HUES6 (cell line): ENCODE measurements around the gene BRAP.
"Not testable (repeated sequence)": the region's sequence is repeated elsewhere in the genome, so short reads cannot be mapped to it uniquely, and the experiment has no call there.

Experiments used
- H3K27ac ChIP-seq: 2 replicates; pipeline ENCODE4 v1.7.0; 2013; ENCODE audit warnings: low read depth, mild to moderate bottlenecking, low read length, inconsistent platforms
- H3K27me3 ChIP-seq: 2 replicates; pipeline ENCODE4 v1.6.1; 2013; ENCODE audit warnings: low read length; ENCODE audit not compliant: control insufficient read depth, insufficient read depth
- H3K36me3 ChIP-seq: 2 replicates; pipeline ENCODE4 v1.6.1; 2013; ENCODE audit warnings: low read length; ENCODE audit not compliant: control insufficient read depth, insufficient read depth
- H3K4me1 ChIP-seq: 2 replicates; pipeline ENCODE4 v1.6.1; 2013; ENCODE audit warnings: low read length; ENCODE audit not compliant: control insufficient read depth, insufficient read depth
- H3K4me3 ChIP-seq: 2 replicates; pipeline ENCODE4 v1.5.1; 2013; ENCODE audit warnings: low read depth, low read length
- H3K9ac ChIP-seq: one replicate; pipeline ENCODE4 v1.6.1; 2013; ENCODE audit warnings: mild to moderate bottlenecking, low read length
- H3K9me3 ChIP-seq: 2 replicates; pipeline ENCODE4 v1.6.1; 2013; ENCODE audit warnings: low read depth, low read length; ENCODE audit not compliant: control insufficient read depth, insufficient read depth

Gene BRAP

GRCh38 chr12:111605911-111606766 lies 79.6 kb downstream of the BRAP start:
- Histone ChIP-seq H3K27ac (no peak overlapping the region), H3K9ac (no peak overlapping the region), H3K4me3 (no peak overlapping the region), H3K27me3 (no peaks in the 10 kb centered on the region), H3K9me3 (no peaks in the 10 kb centered on the region), H3K36me3 (no peaks in the 10 kb centered on the region), H3K4me1 (no peaks in the 10 kb centered on the region)

DNA sequence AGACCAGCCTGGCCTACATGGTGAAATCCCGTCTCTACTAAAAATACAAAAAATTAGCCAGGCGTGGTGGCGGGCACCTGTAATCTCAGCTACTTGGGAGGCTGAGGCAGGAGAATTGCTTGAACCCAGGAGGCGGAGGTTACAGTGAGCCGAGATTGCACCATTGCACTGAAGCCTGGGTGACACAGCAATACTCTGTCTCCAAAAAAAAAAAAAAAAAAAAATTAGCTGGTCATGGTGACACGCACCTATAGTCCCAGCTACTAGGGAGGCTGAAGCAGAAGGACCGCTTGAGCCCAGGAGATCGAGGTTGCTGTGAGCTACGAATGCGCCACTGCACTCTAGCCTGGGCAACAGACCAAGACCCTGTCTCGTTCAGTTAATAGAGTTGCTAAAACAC lies 82.9 kb downstream of the BRAP start:
- not testable (repeated sequence) for H3K27me3 ChIP-seq, H3K9ac ChIP-seq, H3K4me1 ChIP-seq, H3K9me3 ChIP-seq, H3K27ac ChIP-seq, H3K36me3 ChIP-seq, H3K4me3 ChIP-seq

DNA sequence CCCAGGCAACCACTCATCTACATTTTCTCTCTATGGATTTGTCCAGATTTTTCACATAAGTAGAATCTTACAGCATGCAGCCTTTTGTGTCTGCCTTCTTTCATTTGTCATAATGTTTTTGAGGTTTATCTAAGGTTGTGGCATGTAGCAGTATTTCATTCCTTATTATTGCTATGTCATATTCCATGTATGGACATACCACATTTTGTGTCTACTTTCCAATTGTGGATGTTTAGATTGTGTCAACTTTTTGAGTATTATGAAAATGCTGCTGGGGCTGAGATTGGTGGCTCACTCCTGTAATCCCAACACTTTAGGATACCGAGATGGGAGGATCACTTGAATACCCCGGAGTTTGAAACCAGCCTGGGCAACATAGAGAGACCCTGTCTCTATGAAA lies 83.4 kb downstream of the BRAP start:
- no peak overlapping the region for H3K27ac ChIP-seq
- H3K27me3 ChIP-seq: no peaks in the 10 kb centered on the region
- H3K9me3 ChIP-seq: no peaks in the 10 kb centered on the region
- H3K36me3 ChIP-seq: no peaks in the 10 kb centered on the region; the same call in 1 of the 2 replicates
- H3K4me1 ChIP-seq: no peaks in the 10 kb centered on the region
- no peak overlapping the region for H3K9ac ChIP-seq
- no peak overlapping the region for H3K4me3 ChIP-seq

- not testable (repeated sequence) for H3K9ac ChIP-seq, H3K36me3 ChIP-seq, H3K4me1 ChIP-seq, H3K9me3 ChIP-seq, H3K4me3 ChIP-seq, H3K27me3 ChIP-seq, H3K27ac ChIP-seq
Measured at GRCh38 chr12:111600986-111601385, 84.8 kb downstream of the BRAP start.

GRCh38 chr12:111600205-111600642 lies 85.5 kb downstream of the BRAP start:
- Histone ChIP-seq H3K36me3 (no peaks in the 10 kb centered on the region; the same call in 1 of the 2 replicates), H3K4me1 (peaks cover 13% of the 10 kb centered on the region), H3K27me3 (no peaks in the 10 kb centered on the region), H3K4me3 (peak overlapping the region; percentile 80), H3K9ac (peak overlapping the region; percentile 99), H3K9me3 (no peaks in the 10 kb centered on the region), H3K27ac (peak overlapping the region; percentile 91; the same call in 1 of the 2 replicates)

- H3K4me1 ChIP-seq: peaks cover 18% of the 10 kb centered on the region
- peak overlapping the region; percentile 80 for H3K4me3 ChIP-seq
- H3K9ac ChIP-seq: peak overlapping the region; percentile 99
- peak overlapping the region; percentile 91 for H3K27ac ChIP-seq
- H3K27me3 ChIP-seq: no peaks in the 10 kb centered on the region
- H3K9me3 ChIP-seq: no peaks in the 10 kb centered on the region
- H3K36me3 ChIP-seq: no peaks in the 10 kb centered on the region; the same call in 1 of the 2 replicates
Measured at GRCh38 chr12:111599453-111600204, 86.1 kb downstream of the BRAP start.

GRCh38 chr12:111598637-111599452 lies 86.9 kb downstream of the BRAP start, which contains the start of gene ATXN2:
ATXN2 (minus strand) TSS chr12:111599315; CDS start chr12:111599034, 281 bp downstream.
- peak within 1 kb of the TSS; percentile 91 for H3K27ac ChIP-seq
- no peaks in the 10 kb centered on the region for H3K27me3 ChIP-seq
- peak within 1 kb of the TSS; percentile 80 for H3K4me3 ChIP-seq

GRCh38 chr12:111597831-111598636 lies 87.7 kb downstream of the BRAP start:
- Histone ChIP-seq H3K36me3 (no peaks in the 10 kb centered on the region; the same call in 1 of the 2 replicates), H3K9ac (peak overlapping the region; percentile 86), H3K9me3 (no peaks in the 10 kb centered on the region), H3K27ac (peak overlapping the region; percentile 59; the same call in 1 of the 2 replicates), H3K4me3 (peak overlapping the region; percentile 80), H3K4me1 (peaks cover 24% of the 10 kb centered on the region), H3K27me3 (no peaks in the 10 kb centered on the region)

More at GRCh38 chr12:111598637-111599452, 86.9 kb downstream of the BRAP start, which contains the start of gene ATXN2:
- Histone ChIP-seq H3K36me3 (no peaks in the 10 kb centered on the region; the same call in 1 of the 2 replicates), H3K4me1 (peaks cover 23% of the 10 kb centered on the region), H3K9ac (peak within 1 kb of the TSS; percentile 99), H3K9me3 (no peaks in the 10 kb centered on the region)

GRCh38 chr12:111596985-111597830 lies 88.5 kb downstream of the BRAP start:
- Histone ChIP-seq H3K9ac (peak overlapping the region; percentile 86), H3K9me3 (no peaks in the 10 kb centered on the region), H3K27ac (peak overlapping the region; percentile 59; the same call in 1 of the 2 replicates), H3K27me3 (no peaks in the 10 kb centered on the region), H3K4me3 (peak overlapping the region; percentile 80), H3K36me3 (no peaks in the 10 kb centered on the region; the same call in 1 of the 2 replicates), H3K4me1 (peaks cover 24% of the 10 kb centered on the region)
